Measurements from ENCODE around the gene CCDC12. TPM values are rescaled to one million over a fixed set of nuclear protein-coding genes. Genes with fewer than 3 reads are reported as not detected.

CCDC12 gene
- total RNA-seq, 1 experiment from 2014 or later: 25.6 TPM

DNA sequence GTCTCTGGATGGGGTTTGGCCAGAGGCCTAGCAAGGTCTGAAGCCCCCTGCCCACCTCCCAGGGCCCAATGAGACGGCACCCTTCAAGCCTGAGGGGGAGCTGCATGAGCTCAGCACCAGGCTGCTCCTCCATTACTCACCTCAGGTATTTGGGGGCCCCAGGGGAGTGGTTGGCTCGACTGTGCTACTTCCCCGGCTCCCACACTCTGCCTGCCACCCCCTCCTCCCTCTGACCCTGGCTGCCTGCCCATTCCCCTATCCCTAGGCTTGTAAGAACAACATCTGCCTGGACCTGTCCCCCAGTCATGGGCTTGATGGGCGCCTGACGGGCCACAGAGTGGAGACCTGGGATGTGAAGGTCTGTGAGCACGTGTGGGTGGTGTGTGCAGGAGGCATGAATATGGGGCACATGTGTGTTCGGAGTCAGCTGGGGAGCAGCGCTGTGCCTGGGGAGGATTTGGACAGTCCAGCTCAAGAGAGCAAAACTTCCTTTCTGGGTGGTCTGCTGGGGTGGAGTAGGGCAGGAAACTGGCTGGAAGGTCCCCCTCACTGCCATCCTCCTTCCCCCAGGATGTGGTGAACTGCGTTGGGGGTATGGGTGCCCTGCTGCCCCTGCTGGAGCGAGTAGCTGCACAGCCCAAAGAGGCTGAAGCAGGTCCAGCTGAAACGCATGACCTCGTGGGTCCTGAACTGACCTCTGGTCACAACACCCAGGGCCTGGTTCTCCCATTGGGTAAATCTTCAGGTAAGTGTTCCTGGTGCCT is 20.3 kb upstream of the CCDC12 start:
- no peak for DNase-seq (ENCODE audit: low read depth)

DNA sequence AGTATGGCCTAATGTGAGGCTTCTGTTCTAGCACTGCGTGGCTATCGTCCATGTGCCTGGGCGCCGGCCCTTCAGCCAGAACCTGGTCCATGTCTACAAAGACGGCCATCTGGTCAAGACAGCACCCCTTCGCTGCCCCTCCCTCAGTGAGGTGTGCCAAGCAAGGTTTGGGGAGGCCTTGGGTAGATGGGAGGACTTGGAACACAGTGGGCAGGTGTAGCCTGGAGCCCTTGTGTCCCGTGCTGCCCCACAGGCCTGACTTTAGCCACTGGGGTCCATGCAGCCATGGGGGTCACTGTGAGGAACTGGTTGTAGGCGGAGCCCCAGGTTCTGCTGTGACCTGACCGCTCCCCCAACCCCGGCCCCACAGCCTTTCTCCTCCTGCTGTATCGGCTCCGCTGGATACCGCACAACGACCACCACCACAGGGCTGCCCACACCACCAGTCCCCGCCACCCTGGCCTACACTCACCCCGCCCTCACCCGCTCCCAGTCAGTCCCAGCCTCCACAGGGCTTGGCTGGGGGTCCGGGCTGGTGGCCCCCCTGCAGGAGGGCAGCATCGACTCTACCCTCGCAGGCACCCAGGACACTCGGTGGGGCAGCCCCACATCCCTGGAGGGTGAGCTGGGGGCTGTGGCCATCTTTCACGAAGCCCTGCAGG is 19.5 kb upstream of the CCDC12 start:
- no peak for DNase-seq (ENCODE audit: low read depth)

DNA sequence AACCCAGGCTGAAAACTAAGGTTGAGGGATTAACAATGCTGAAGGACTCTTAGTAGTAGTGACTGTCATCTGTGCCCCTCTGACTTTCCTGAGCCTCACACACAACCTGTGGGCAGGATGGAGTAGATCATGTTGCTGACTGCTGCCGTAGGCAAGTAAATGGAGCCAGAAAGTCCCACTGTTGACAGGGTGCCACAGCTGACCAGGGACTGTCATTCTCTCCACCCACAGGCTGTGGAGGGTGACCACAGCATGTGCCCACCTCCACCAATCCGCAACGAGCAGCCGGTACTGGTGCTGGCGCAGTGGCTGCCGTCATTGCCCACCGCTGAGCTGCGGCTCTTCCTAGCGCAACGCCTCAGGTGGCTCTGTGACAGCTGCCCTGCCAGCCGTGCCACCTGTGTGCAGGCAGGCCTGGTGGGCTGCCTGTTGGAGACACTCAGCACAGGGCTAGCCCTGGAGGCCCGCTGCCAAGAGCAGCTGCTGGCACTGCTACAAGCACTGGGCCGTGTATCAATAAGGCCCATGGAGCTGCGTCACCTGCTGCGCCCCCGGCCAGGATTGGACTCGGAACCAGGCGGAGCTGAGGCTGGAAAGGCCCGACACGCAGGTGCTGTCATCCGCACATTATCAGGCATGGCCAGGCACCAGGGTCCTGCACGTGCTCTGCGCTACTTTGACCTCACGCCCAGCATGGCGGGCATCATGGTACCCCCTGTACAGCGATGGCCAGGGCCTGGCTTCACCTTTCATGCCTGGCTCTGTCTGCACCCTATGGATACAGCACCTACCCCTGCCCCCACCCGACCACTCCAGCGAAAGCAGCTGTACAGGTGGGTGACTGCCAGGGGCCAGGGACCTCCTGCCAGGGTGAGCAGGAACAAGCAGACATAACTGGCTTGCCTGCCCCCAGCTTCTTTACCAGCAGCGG is 18.5 kb upstream of the CCDC12 start:
- no peak for DNase-seq (ENCODE audit: low read depth)

DNA sequence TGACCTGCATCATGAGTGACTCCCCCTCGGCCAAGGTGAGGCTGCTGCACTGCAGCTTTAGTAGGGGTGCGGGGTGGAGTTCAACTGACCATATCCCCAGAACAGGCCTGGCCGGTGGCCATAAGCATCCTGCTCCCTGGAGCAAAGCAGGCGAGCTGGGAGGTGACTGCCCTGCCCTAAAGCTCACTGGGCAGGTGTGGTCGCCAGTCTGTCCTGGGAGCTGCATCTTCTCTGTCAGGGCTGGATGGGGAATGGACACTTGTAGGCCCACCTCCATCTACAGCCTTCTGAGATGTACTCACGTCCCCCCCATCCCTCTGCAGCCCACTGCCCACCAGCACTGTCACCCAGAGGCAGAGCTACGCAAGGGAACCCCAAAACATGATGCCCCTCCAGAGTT is 17.4 kb upstream of the CCDC12 start:
- DNase-seq (ENCODE audit: low read depth): no peak

DNA sequence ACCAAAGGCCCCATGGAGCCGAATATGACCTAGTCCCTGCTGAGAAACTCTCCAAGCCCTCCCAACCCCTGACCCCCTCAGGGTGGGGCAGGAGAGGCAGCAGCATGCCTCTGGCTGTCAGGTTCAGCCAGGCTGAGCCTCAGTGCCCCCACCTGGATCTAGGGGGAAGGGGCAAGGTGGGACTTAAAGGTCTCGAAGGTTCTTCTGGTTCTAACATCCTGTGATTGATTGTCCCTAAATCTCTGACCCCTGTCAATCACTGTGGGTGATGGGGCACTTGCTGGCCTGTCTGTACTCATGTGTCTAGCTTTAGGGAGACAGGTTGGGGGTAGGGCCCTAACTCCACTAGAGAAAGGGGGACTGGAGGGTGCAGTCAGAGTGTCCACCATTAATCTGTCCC is 16.7 kb upstream of the CCDC12 start:
- no peak for DNase-seq (ENCODE audit: low read depth)

DNA sequence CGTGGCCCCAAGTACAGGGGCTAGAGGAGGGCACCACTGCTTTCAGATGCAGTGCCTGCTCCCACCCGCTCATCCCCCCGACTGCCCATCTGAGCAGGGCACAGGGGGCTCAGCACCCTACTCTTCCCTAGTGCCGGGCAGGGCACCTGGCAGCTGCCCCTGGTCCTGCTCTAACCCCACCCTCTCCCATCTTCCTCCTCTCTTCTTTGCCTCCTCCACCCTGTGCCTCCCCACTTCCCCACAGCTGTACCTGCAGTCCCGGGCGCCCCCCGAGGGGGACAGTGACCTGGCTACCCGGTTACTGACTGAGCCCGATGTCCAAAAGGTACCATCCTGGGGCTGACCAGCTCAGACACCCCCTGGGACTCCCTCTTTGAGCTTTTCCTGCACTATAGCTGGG is 15.7 kb upstream of the CCDC12 start:
- DNase-seq (ENCODE audit: low read depth): no peak

DNA sequence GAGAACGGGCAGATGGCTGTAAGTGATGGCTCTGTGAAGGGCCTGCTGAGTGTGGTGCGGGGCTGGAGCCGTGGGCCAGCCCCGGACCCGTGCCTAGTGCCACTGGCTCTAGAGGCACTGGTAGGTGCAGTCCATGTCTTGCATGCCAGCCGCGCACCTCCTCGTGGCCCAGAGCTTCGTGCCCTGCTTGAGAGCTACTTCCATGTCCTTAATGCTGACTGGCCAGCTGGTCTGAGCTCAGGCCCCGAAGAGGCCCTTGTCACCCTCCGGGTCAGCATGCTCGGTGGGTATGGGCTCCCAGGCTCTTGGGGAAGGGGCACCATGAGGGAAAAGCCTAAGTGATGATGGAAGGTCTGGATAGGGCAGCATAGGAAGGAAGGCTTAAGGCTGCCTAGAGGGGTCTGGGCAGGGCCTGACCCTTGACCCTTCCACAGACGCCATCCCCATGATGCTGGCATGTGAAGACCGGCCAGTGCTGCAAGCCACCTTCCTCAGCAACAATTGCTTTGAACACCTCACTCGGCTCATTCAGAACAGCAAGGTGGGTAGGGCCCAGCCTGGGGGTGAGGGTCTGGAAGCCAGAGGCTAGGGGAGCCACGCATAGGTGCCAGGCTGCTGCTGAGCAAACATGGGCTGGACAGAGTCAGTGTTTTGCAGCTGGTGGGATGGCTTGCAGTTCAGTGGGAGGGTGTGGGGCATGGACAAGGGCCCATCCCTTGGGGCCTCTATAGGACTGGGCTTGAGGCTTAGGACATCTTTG is 15.0 kb upstream of the CCDC12 start:
- no peak for DNase-seq (ENCODE audit: low read depth)

DNA sequence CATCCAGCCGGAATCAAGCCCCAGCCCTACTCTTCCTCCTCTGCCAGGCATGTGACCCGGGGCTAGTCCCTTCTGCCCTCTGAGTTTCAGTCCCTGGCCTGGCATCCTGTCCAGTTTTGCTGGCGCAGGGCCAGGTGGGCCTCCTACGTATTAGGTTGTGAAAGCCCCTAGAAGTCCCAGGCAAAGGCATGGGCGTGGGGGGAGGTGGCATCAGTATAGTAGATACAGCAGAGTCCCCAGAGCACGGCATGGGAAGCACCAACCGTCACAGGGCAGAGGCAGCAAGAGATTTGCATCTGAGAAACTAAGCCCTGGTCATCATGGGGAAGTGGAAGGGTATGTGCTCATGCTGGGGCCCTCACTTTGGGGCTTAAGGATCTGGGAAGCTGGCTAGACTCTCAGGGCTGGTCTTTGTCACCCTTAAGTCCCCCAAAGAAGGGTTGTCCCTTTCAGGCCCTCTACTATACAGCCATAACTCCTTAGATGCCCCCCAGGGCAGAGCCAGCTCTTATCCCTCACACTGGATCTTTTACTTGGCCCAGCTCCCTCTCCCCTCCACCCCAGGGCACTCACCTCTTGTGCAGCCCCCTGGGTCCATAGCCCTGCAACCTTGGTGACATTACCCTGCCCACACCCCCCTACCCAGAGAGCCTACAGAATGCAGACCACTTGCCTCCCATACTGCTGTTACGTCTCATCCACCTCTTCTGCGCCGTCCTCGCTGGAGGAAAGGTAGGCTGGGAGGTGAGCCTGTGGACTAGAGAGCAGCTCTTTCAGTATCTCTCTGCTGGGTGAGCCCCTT is 14.2 kb upstream of the CCDC12 start:
- no peak for DNase-seq (ENCODE audit: low read depth)

DNA sequence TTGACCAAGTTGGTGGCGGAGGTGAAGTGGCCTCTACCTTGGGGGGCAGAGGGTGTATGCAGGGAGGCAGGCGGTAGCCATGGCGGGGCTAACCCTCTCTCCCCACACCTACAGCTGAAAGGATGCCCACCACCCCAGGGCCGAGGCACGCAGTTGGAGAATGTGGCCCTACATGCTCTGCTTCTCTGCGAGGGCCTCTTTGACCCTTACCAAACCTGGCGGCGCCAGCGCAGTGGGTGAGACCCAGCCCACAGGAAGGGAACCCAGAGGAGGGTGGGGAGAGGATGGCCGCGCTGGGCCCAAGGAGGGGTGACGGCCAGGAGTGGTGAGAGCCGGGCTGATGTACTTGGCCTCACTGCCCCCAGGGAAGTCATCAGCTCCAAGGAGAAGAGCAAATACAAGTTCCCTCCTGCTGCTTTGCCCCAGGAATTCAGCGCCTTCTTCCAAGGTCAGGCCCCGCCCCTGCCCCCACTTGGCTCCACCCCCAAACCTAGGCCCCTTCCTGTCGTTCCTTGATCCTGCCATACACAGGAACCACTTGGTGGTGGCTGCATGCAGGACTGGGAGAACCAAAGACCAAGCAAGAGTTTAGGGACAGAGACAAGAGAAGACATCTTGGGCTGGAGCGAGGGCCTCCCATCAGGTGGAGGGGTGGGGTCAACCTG is 12.7 kb upstream of the CCDC12 start:
- DNase-seq (ENCODE audit: low read depth): no peak

DNA sequence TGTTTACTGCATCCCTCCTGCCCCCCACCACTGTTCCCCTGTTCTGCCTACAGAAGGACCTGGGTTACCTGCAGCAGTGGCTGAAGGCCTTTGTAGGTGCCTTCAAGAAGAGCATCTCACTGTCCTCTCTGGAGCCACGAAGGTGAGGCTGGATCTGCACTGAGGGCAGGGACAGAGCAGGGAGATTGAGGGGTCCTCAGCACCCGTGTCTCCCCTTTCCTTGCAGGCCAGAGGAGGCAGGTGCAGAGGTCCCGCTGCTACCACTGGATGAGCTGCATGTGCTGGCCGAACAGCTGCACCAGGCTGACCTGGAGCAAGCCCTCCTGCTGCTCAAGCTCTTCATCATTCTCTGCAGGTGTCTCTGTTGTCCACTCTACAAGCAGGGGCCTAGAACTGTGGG is 12.1 kb upstream of the CCDC12 start:
- DNase-seq (ENCODE audit: low read depth): no peak

DNA sequence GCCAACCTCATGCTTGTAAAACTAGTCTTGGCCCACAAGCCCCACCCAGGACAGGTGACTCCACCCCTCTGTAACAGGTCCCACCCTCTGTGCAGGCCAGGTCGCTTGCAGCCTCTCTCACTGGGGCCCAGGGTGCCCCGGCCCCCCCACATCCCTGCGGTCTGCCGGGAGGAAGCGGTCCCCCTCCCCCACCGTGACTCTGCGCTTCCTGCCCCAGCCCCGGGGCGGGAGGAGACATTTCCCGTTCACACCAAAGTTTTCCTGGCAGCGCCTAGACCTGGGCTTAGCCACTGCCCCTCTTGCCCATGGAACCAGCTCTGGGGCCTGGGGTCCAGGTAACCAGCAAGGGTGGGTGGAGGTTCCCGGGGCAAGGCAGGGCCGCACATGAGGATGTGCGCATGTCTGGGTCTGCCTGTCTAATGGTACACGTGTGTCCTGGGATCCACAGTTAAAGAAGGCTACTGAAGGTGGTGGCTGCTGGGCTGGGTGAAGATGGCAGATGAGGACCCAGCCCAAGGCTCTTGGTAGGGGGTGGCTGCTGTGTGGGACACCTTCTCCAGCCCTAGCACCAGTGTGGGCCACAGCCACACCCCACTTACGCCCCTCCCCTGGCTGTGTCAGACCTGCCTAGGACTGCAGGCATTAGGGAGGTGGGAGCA is 11.3 kb upstream of the CCDC12 start:
- no peak for DNase-seq (ENCODE audit: low read depth)

DNA sequence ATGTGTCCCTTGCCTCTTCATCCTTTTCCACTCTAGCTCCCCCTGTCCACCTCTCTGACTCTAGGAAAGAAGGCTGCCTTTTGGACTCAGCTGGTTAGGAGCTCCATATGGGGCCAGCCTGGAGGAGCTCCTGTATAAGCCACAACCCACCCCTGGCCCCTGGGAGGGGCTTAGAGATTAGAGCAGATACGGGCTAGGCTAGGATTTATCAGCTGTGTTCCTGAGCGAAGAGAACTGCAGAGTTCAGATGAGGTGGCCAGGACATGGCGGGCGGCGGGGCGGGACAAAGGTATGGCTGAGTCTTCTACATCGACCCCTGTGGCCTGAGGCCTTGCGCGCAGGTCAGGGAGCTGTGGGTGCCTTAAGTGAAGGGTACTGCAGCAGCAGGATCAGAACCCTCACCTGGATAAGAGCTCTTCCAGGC is 10.8 kb upstream of the CCDC12 start:
- no peak for DNase-seq (ENCODE audit: low read depth)

DNA sequence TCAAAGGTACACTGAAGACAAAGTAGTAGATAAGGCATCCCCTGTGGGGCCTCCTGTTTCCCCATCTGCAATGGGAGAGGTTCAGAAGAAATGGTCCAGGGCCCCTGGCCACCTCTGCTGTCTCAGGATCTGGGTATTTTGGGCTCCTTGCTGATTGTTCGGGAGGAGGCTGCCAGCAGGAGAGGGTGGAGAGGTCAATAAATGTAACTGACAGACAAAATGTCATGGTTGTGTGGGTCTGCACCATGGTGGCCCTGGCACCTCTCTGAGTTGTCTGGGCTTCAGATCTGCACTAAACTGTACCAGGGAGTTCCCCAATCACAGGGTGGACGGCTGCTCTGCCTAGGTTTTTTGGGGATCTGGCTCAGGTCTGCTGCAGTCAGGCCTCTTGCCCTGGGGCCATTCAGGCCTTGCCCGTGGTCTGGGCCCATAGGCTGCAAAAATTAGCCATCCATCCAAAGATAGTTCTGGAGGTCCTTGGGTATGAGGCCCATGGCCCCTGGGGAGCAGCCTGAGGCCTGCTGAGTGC is 10.3 kb upstream of the CCDC12 start:
- DNase-seq (ENCODE audit: low read depth): no peak

DNA sequence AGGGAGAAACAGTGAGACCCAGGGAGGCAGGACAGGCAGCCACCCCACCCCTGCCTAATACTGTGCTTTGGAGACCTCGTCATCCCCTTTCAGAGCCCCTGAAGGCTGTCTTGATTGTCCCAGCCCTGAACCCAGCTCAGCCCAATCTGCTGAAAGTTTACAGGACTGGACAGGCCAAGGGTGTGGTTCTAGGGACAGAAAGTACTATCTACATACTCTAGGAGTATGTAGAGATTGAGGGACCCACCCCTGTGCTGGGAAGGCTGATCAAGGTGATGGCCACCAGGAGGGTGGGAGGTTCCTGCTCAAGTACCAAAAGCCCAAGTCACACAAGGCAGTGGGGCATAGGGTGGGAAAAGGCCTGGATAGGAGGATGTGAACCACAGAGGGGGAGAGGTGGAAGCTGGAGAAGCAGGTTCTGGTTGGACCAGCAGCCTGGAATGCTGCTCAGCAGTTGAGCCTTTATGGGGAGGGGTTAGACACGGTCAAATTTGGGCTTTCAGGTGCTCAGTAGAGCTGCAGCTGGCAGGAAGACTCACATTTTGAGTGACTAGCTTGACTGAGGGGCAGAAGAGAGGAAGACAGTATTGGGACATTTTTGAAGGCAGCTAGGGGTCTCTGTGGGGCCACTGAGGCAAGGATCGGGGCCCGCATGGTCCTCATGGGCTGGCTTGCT is 9.6 kb upstream of the CCDC12 start:
- no peak for DNase-seq (ENCODE audit: low read depth)

DNA sequence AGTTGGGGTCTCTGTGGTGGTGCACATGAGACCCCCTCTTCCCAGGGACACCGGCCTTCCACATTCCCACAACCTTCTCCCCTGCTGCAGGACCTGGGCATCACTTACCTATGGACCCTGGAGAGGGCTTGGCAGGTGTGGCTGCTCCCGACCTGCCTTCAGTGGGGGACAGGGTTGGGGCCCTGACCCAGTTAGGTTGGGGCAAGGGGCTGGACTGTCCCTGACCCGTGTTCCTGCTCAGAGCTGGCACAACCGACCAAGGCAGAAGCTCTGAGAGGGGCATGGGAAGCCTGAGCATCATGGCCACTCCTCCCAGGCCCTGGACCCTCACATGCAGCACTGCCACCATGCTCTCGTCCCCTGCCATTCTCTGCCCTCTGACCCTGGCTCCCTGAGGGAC is 9.0 kb upstream of the CCDC12 start:
- no peak for DNase-seq (ENCODE audit: low read depth)

DNA sequence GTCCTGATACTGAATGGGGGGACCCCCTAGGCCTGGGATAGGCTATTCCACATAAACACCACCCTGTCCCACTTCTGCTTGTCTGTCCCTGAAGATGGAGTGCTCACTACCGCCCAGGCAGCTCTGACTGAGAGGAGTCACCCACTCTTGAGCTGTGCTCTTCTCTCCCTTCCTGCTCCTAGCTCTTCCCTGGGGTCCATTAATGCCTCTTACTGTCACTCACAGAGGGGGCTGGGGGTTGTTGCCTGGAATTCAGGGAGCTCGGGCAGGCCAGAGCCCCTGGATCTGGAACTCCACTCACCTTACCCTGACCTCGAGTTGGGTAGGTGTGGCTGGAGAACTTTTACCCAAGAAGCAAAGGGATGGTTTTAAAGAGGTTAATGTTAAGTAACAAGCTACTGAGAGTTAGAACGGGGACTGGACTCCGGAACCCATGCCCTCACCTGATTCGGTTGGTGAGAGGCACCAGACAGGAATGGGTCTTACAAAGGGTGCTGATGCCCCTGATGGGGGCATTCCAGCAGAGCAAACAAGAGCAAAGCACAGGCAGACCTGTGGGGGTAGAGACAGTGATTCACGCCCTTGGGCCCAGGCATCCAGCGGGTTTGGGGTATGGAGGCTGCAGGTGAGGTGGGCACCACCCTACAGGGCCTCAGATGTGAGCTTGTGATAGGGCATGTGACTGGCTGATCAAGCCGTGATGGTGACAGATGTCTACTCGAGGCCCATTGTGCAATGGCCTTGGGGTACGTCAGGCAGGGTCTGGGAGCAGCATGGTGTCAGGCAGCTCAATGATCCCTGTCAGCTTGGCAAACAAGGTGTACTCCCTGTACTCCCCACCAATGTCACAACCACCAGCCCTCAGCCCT is 8.3 kb upstream of the CCDC12 start:
- no peak for DNase-seq (ENCODE audit: low read depth)

DNA sequence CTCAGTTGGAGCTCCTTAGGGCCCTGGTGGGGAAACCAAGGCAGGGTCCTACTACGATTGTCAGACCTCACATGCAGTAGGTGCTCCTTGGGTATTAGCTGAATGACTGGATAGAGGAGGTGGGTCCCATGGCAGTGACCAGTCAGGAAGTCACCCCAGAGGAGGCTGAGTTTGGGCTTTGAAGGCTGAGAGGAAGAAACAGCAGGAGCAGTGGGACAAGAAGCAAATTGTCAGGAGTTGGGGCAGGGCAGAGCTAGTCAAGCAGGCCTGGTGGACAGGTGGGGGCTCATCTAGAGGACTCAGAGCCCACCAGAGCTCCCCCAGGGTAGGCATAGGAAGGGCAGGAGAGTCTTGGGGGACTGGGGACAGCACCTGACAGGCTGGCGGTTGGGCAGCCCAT is 6.0 kb upstream of the CCDC12 start:
- no peak for DNase-seq (ENCODE audit: low read depth)

DNA sequence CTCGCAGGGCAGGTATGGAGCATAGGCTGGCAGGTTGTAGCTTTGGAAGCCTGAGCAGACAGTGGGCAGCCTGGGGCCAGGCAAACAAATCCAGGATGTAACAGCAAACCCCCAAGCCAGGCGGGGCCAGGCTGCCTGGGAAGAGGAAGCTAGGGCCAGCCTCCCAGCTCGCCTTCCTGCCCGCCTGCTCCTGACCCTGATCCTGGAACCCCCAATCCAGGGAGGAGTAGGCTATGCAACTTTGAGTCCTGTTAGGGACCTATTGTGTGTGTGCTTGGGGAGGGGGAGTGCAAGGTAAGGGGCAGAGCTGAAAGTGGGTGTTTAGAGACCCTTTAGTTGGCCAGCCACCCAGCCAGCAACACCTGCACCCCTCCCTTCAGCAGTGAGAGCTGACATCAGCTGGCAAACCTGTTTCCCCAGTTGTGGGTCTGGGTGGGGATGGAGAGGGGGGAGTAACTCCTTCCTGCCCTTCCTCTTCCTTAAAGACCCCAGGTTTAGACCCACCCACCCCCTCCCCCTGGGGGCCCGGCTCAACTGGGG is 5.5 kb upstream of the CCDC12 start:
- no peak for DNase-seq (ENCODE audit: low read depth)

All from M059J (cell line).